Stimulated activated CD8-positive, alpha-beta memory T cell treated with anti-CD3 and anti-CD28 coated beads, Interleukin-2, amount 100 ng/mL, for 1 hour (primary cell): ENCODE results near the gene MTRFR.

ENCODE experiments used
- DNase-seq, 2 donors: peaks; one replicate each; pipeline ENCODE4 v3.0.0-alpha.2; 2020; ENCODE audit warnings: low read depth in 2 of 2

MTRFR gene

GRCh38 chr12:123270214-123271000 lies 37.2 kb downstream of the MTRFR start:
- DNase-seq, result no peak

DNA sequence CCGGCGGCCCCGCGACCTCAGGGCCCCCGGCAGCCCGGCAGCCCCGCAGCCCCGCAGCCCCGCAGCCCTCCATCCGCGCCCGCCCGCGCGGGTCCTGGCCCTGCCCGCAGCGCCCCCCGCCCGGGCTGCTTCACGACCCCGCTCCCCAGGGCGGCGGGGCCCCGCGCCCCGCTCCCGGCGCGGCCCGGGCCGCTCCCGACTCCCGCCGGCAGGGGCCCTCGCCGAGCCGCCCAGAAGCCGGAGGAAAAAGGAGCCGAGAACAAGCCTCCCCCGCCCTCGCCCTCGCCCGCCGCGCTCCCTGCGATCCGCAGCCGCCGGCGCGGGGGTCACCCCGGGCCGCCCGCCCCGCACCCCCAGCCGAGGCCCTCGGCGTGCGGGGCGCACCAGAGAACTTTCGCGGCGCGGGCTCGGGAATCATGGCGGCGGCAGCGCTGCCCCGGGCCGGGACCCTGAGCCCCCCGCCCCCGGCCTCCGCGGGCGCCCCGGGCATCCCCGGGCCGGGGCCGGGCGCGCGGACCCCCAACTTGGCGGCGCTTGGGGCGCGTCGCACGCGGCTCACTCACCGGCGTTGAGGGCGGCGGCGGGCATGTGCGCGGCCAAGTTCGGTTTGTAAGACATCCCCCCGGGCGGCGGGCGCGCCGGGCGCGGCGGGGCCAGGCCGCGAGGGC lies 37.9 kb downstream of the MTRFR start:
- peak; percentile 46 to 62 for DNase-seq

- no peak for DNase-seq
These were observed 39.9 kb downstream of the MTRFR start for GRCh38 chr12:123273166-123273565.

DNA sequence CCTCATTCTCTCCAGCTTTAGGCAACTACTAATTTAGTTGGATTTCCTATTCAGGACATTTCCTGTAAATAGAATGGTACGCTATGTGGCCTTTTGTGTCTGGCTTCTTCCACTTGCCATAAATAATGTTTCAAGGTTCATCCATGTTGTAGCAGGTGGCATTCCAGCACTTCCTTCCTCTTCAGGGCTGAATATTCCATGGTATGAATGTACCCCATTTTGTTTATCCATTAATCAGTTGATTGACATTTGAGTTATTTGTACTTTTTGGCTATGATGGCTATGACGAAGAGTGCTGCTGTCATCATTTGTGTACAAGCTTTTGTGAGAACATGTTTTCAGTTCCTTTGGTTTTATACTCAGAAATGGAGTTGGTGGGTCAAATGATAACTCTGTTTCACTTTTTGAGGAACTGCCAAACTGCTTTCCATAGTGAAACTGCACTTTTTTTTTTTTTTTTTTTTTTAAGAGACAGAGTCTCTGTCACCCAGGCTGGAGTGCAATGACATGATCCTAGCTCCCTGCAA lies 44.9 kb downstream of the MTRFR start:
- DNase-seq, result no peak

- no peak for DNase-seq
These were observed 47.7 kb downstream of the MTRFR start for GRCh38 chr12:123280971-123281370.

DNA sequence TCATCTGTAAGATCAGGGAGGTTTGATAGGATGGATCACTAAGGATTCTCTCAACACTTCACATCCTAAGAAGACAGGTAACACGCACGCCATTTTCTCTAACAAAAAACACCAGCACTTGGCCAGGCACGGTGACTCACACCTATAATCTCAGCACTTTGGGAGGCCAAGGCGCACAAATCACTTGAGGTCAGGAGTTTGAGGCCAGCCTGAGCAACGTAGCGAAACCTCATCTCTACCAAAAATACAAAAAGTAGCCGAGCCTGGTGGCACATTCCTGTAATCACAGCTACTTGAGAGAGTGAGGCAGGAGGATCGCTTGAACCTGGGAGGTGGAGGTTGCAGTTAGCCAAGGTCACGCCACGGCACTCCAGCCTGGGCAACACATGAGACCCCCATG lies 48.9 kb downstream of the MTRFR start:
- DNase-seq, result no peak

- no peak for DNase-seq
These were observed 50.2 kb downstream of the MTRFR start for GRCh38 chr12:123283461-123283860.

DNA sequence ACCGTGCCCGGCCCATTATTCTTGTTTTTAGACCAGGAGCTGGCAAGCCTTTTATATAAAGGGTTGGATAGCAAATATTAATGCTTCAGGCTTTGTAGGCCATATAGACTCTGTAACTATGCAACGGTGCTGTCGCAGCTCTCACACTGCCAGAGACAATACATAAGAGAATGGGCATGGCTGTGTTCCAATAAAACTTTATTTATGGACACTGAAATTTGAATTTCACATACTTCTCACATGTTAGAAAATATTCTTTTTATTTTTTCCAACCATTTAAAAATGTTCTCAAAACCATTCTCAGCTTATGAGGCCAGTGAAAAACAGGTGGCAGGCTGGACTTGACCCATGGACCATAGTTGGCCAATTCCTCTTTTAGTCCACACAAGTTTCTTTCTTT lies 51.4 kb downstream of the MTRFR start:
- no peak for DNase-seq

DNA sequence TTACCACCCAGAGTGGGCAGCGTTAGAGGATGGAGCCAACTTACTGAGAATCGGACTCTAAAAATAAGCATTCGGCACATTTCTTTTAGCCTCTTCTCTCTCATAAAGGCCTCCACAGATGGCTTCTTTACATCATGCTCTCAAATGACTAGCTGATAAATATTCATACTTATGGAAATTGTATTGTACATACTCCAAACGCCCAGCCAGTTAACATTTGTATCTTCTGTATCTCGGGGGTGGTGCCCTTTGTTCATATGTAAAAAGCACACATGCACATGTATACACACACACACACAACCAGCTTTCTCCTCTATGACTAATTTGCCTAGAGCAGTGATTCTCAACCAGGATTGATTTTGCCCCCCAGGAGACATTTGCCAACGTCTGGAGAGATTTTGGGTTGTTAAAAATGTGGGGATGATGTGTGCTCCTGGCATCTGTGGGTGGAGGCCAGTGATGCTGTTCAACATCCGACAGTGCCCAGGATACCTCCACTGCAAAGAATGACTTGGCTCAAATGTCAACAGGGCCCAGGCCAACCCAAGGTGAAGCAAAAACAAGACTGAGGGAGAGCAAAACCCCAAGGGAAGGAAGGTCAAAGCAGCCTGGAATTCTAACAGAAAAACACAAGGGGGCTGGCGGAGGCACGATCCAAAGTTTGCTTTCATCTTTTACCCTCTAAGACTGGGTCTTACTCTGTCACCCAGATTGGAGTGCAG lies 53.6 kb downstream of the MTRFR start:
- no peak for DNase-seq

GRCh38 chr12:123288751-123289346 lies 55.6 kb downstream of the MTRFR start:
- DNase-seq, result no peak

GRCh38 chr12:123289911-123290310 lies 56.7 kb downstream of the MTRFR start:
- DNase-seq, result no peak

GRCh38 chr12:123293178-123293760 lies 60.0 kb downstream of the MTRFR start:
- no peak for DNase-seq

DNA sequence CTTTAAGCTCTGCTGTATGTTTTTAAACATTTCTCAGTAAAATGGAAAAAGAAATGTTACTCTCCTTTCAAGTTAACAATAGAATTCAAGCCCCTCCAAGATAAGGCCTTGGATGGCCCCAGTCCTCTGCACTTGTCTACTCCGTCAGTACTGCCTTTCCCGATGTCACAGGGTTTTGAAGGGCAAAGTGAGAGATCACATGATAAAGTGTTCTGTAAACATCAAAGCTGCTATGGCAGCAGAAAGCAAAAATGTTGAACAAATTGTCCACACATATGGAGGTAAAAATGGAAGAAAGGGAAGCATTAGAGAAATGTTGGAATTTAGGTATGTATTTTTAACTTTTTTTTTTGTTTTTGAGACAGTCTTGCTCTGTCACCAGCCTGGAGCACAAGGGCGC lies 71.9 kb downstream of the MTRFR start:
- DNase-seq, result no peak

GRCh38 chr12:123306200-123306599 lies 73.0 kb downstream of the MTRFR start:
- no peak for DNase-seq
